Tibial artery (tissue), 4 donors: ENCODE measurements around the gene L3MBTL4.
"Not testable (repeated sequence)": the region's sequence is repeated elsewhere in the genome, so short reads cannot be mapped to it uniquely, and the experiment has no call there.

Experiments
- DNase-seq, 2 donors: peaks; one replicate each; pipeline ENCODE4 v3.0.0-alpha.2; 2019
- H3K27ac ChIP-seq, 2 donors: fragments of 200-600 bp; sonication (generic) in 1 of 2; 1 replicate in 1 of 2; 2 replicates in 1 of 2; pipeline ENCODE4 v1.5.1; 2018 to 2019; ENCODE audit warnings: mild to moderate bottlenecking in 1 of 2
- H3K27me3 ChIP-seq, 2 donors: fragments of 200-600 bp; sonication (generic) in 1 of 2; one replicate each; pipeline versions ENCODE4 v1.5.1 to v1.6.0; 2016 to 2019
- H3K36me3 ChIP-seq, 3 donors: fragments of 200-600 bp; sonication (generic) in 2 of 3; one replicate each; pipeline ENCODE4 v1.5.1; 2016 to 2019; ENCODE audit warnings: mild to moderate bottlenecking in 2 of 3
- H3K4me1 ChIP-seq, 4 donors: fragments of 200-600 bp; sonication (generic) in 2 of 4; 1 replicate in 3 of 4; 2 replicates in 1 of 4; pipeline ENCODE4 v1.5.1; 2016 to 2019
- H3K4me3 ChIP-seq, 2 donors: fragments of 200-600 bp; sonication (generic) in 1 of 2; 1 replicate in 1 of 2; 2 replicates in 1 of 2; pipeline ENCODE4 v1.5.1; 2018 to 2019; ENCODE audit warnings: mild to moderate bottlenecking in 2 of 2
- H3K9me3 ChIP-seq, 3 donors: fragments of 200-600 bp; sonication (generic) in 1 of 3; one replicate each; pipeline ENCODE4 v1.5.1; 2016 to 2019
- intact Hi-C: fragments of 100-400 bp; cut with DNase I; formaldehyde crosslinking; loops from one replicate; pipeline ENCODE4 v1.15.0; 2023; ENCODE audit warnings: low total_unique reads
- TF ChIP-seq, protein P1 (sequence below), 2 experiments: fragments of 200-600 bp in 1 of 2; fragments of 450-650 bp in 1 of 2; IDR thresholded peaks; one replicate each; pipeline ENCODE4 v1.5.1; 2017 to 2019; ENCODE audit warnings: antibody characterized with exemption in 2 of 2, mild to moderate bottlenecking in 1 of 2, moderate library complexity in 1 of 2

Gene L3MBTL4

GRCh38 chr18:6281874-6282273 lies 132.8 kb downstream of the L3MBTL4 start:
- no peaks in the 10 kb centered on the region for H3K27me3 ChIP-seq
- H3K4me1 ChIP-seq: no peaks in the 10 kb centered on the region
- intact Hi-C loops: no loop called here
- no peaks in the 10 kb centered on the region for H3K9me3 ChIP-seq
- H3K4me3 ChIP-seq: no peak overlapping the region
- no peak overlapping the region for H3K27ac ChIP-seq
- TF ChIP-seq, protein P1, sequence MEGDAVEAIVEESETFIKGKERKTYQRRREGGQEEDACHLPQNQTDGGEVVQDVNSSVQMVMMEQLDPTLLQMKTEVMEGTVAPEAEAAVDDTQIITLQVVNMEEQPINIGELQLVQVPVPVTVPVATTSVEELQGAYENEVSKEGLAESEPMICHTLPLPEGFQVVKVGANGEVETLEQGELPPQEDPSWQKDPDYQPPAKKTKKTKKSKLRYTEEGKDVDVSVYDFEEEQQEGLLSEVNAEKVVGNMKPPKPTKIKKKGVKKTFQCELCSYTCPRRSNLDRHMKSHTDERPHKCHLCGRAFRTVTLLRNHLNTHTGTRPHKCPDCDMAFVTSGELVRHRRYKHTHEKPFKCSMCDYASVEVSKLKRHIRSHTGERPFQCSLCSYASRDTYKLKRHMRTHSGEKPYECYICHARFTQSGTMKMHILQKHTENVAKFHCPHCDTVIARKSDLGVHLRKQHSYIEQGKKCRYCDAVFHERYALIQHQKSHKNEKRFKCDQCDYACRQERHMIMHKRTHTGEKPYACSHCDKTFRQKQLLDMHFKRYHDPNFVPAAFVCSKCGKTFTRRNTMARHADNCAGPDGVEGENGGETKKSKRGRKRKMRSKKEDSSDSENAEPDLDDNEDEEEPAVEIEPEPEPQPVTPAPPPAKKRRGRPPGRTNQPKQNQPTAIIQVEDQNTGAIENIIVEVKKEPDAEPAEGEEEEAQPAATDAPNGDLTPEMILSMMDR (IDR thresholded peaks at IDR 0.05): no peak
- no peak for DNase-seq
- peaks cover 0 to 8% (median 0%) of the 10 kb centered on the region in 3 donors for H3K36me3 ChIP-seq

DNA sequence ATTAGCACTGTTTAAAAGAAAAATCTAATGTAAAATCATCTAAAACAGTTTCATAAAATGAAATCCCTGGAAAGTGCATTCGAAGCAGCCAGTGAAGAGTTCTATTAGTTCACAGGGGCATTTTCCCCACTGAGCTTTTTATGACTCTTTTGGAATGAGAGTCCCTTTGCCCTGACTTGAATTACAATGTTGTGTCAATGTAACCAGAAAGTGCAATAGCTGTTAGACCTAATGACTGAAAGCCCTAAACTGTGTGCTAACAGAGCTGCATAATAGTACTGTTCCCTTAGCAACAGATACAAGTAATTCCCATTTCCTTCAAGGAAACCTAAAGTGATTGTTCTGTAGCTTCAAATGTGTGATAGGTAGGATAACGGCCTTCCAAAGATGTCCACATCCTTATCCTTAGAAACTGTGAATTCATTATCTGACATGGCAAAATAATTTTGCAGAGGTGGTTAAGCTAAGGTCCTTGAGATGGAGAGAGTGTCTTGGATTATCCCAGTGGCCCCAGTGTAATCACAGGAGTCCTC lies 134.4 kb downstream of the L3MBTL4 start:
- intact Hi-C loops: no loop called here
- Histone ChIP-seq H3K4me1 (no peaks in the 10 kb centered on the region), H3K9me3 (no peaks in the 10 kb centered on the region), H3K36me3 (peaks cover 0 to 8% (median 0%) of the 10 kb centered on the region in 3 donors), H3K4me3 (no peak overlapping the region), H3K27ac (no peak overlapping the region), H3K27me3 (no peaks in the 10 kb centered on the region)
- TF ChIP-seq, protein P1 (IDR thresholded peaks at IDR 0.05): no peak
- no peak for DNase-seq

DNA sequence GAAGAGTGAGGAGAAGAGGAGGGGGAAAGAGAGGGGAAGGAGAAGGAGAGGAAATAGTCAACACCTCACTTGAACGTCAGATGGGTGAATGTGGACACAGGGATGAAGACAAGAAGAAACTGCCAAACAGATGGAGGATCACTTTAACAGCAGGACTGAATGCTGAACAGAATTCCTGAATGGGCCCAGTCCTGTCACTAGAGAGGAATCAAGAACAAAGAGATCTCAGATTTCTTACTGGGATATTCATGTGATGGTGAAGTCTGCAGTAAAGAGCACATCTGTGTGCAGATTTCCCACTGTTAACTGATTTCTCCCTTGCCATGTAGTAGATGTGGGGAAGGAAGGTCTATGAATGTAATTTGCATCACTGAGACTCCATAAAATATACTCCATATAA lies 135.4 kb downstream of the L3MBTL4 start:
- Histone ChIP-seq H3K4me1 (no peaks in the 10 kb centered on the region), H3K36me3 (no peaks in the 10 kb centered on the region), H3K27me3 (no peaks in the 10 kb centered on the region), H3K4me3 (no peak overlapping the region), H3K9me3 (no peaks in the 10 kb centered on the region), H3K27ac (no peak overlapping the region)
- intact Hi-C loops: no loop called here
- TF ChIP-seq, protein P1 (IDR thresholded peaks at IDR 0.05): no peak
- no peak for DNase-seq

GRCh38 chr18:6273423-6273822 lies 141.3 kb downstream of the L3MBTL4 start:
- intact Hi-C loops: no loop called here

GRCh38 chr18:6272144-6272543 lies 142.6 kb downstream of the L3MBTL4 start:
- H3K4me1 ChIP-seq, H3K27me3 ChIP-seq, H3K4me3 ChIP-seq, intact Hi-C loops, H3K9me3 ChIP-seq, DNase-seq, H3K27ac ChIP-seq, H3K36me3 ChIP-seq: not testable (repeated sequence)

More at GRCh38 chr18:6273423-6273822, 141.3 kb downstream of the L3MBTL4 start:
- no peak for DNase-seq
- H3K9me3 ChIP-seq: no peaks in the 10 kb centered on the region
- H3K27ac ChIP-seq: no peak overlapping the region
- TF ChIP-seq, protein P1 (IDR thresholded peaks at IDR 0.05): no peak
- peaks cover 0 to 3% (median 0%) of the 10 kb centered on the region in 3 donors for H3K36me3 ChIP-seq
- H3K4me1 ChIP-seq: no peaks in the 10 kb centered on the region
- H3K4me3 ChIP-seq: no peak overlapping the region
- H3K27me3 ChIP-seq: no peaks in the 10 kb centered on the region

GRCh38 chr18:6271585-6271984 lies 143.1 kb downstream of the L3MBTL4 start:
- peaks cover 0 to 3% (median 0%) of the 10 kb centered on the region in 3 donors for H3K36me3 ChIP-seq
- H3K4me1 ChIP-seq: no peaks in the 10 kb centered on the region
- TF ChIP-seq, protein P1 (IDR thresholded peaks at IDR 0.05): no peak
- intact Hi-C loops: no loop called here
- H3K27ac ChIP-seq: no peak overlapping the region
- DNase-seq: no peak
- no peaks in the 10 kb centered on the region for H3K27me3 ChIP-seq
- H3K4me3 ChIP-seq: no peak overlapping the region
- no peaks in the 10 kb centered on the region for H3K9me3 ChIP-seq
